ENCODE measurements around the gene HES1.

DNA sequence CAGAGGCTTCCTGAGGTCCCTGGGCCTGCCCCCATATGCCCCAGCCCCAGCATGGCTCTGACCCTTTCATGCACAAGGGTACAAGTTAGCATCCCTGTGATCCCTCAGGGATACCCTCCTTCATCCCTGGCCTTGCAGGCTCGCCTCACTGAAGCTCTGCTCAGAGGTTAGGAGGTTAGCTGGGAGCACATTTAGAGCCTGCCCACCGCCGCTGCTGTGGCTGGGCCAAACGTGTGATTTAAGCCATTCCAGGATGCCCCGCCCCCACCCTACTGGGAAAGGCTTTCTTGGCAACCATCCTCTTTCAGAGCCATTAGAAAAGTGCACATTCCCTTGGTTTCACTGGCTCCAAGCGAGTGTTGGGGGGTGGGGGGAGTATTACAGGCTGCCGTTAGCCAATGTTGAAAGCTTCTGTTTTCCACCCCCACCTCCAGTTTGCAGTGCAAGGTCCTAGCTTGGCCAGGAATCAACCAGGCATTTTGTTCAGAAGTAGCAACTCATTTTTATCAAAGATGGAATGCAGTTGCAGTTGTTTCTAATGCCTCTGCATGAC, 6.3 kb upstream of the HES1 start:
- TF ChIP-seq EZH2 (IDR thresholded peaks at IDR 0.05; ENCODE audit: insufficient read depth, poor library complexity, severe bottlenecking) (no peak), EZH2phosphoT487 (IDR thresholded peaks at IDR 0.05; ENCODE audit: insufficient read depth, low read depth) (no peak)

Data from GM23248 (cell line).